HEK293 (cell line): ENCODE measurements around the gene EPHB3.

Experiments
- CTCF ChIA-PET: fragments of 350-600 bp; formaldehyde crosslinking; extraction: SDS; loops from one replicate; lab custom pipeline; 2021; ENCODE audit warnings: antibody characterized with exemption; lab: Yijun Ruan, JAX
- POLR2A ChIA-PET: fragments of 300-600 bp; formaldehyde crosslinking; extraction: SDS; loops from one replicate; lab custom pipeline; 2020; ENCODE audit warnings: antibody characterized with exemption, inconsistent platforms; lab: Yijun Ruan, JAX
- H3K27ac ChIP-seq: fragments of 200-500 bp; sonication (Bioruptor generic); 2 replicates; pipeline ENCODE4 v1.5.1; 2014; ENCODE audit warnings: low read depth, low read length, control low read depth, inconsistent platforms; ENCODE audit errors: extremely low read depth
- H3K36me3 ChIP-seq, 2 experiments: fragments of 200-500 bp in 1 of 2; sonication (Bioruptor generic) in 1 of 2; 1 replicate in 1 of 2; 2 replicates in 1 of 2; pipeline ENCODE4 v1.5.1; 2014 to 2017; ENCODE audit warnings: inconsistent platforms in 2 of 2, low read length in 2 of 2; ENCODE audit not compliant: control insufficient read depth in 2 of 2, insufficient read depth in 1 of 2
- H3K4me1 ChIP-seq: fragments of 200-500 bp; sonication (Bioruptor generic); 2 replicates; pipeline ENCODE4 v1.5.1; 2014; ENCODE audit warnings: mild to moderate bottlenecking, low read length, inconsistent platforms; ENCODE audit not compliant: control insufficient read depth, insufficient read depth
- H3K4me3 ChIP-seq: 2 replicates; pipeline ENCODE4 v1.5.1; 2011; ENCODE audit warnings: low read depth, mild to moderate bottlenecking, control low read depth, low read length, moderate library complexity
- H3K9me3 ChIP-seq: fragments of 200-500 bp; sonication (Bioruptor generic); 2 replicates; pipeline ENCODE4 v1.5.1; 2014; ENCODE audit warnings: low read depth, low read length, inconsistent platforms; ENCODE audit not compliant: control insufficient read depth, insufficient read depth
- EGR2 ChIP-seq: fragments of 450-650 bp; formaldehyde crosslinking; IDR thresholded peaks from 2 replicates; pipeline ENCODE4 v1.5.1; 2016; ENCODE audit warnings: low read depth, missing biosample characterization, missing genetic modification characterization
- HOXD13 ChIP-seq: sonication (generic); formaldehyde crosslinking; IDR thresholded peaks from 2 replicates; pipeline ENCODE4 v1.8.0; 2022; ENCODE audit warnings: missing genetic modification reagents, borderline replicate concordance
- WT1 ChIP-seq: fragments of 450-650 bp; formaldehyde crosslinking; IDR thresholded peaks from 2 replicates; pipeline ENCODE4 v1.5.1; 2016; ENCODE audit warnings: missing biosample characterization, missing genetic modification characterization
- ZFP3 ChIP-seq: fragments of 450-650 bp; formaldehyde crosslinking; IDR thresholded peaks from 2 replicates; pipeline ENCODE4 v1.5.1; 2016; ENCODE audit warnings: low read depth, missing biosample characterization, missing genetic modification characterization
- ZFP69B ChIP-seq: fragments of 450-650 bp; formaldehyde crosslinking; IDR thresholded peaks from 2 replicates; pipeline ENCODE4 v1.5.1; 2016; ENCODE audit warnings: missing biosample characterization, missing genetic modification characterization
- ZNF16 ChIP-seq: fragments of 450-650 bp; formaldehyde crosslinking; IDR thresholded peaks from 2 replicates; pipeline ENCODE4 v1.5.1; 2016; ENCODE audit warnings: low read depth, missing biosample characterization, missing genetic modification characterization
- ZNF24 ChIP-seq: fragments of 450-650 bp; formaldehyde crosslinking; IDR thresholded peaks from 2 replicates; pipeline ENCODE4 v1.5.1; 2016; ENCODE audit warnings: missing biosample characterization, missing genetic modification characterization
- ZNF416 ChIP-seq: fragments of 450-650 bp; formaldehyde crosslinking; IDR thresholded peaks from 2 replicates; pipeline ENCODE4 v1.5.1; 2016; ENCODE audit warnings: missing biosample characterization, missing genetic modification characterization
- ZNF645 ChIP-seq: fragments of 450-650 bp; formaldehyde crosslinking; IDR thresholded peaks from 2 replicates; pipeline ENCODE4; 2016; ENCODE audit warnings: missing biosample characterization, missing genetic modification characterization
- ZNF654 ChIP-seq: fragments of 450-650 bp; formaldehyde crosslinking; IDR thresholded peaks from 2 replicates; pipeline ENCODE4 v1.5.1; 2016; ENCODE audit warnings: low read depth, missing biosample characterization, missing genetic modification characterization
- ZNF701 ChIP-seq: fragments of 450-650 bp; formaldehyde crosslinking; IDR thresholded peaks from 2 replicates; pipeline ENCODE4 v1.5.1; 2016; ENCODE audit warnings: missing biosample characterization, missing genetic modification characterization
- ZNF747 ChIP-seq: fragments of 450-650 bp; formaldehyde crosslinking; IDR thresholded peaks from 2 replicates; pipeline ENCODE4 v1.5.1; 2016; ENCODE audit warnings: missing biosample characterization, missing genetic modification characterization
- TF ChIP-seq, protein P1 (sequence below): fragments of 450-650 bp; formaldehyde crosslinking; IDR thresholded peaks from 2 replicates; pipeline ENCODE4 v1.5.1; 2016; ENCODE audit warnings: missing biosample characterization, missing genetic modification characterization, borderline replicate concordance
- TF ChIP-seq, protein P2 (sequence below): fragments of 450-650 bp; formaldehyde crosslinking; conservative IDR thresholded peaks from 2 replicates; pipeline ENCODE4 v1.5.1; 2016; ENCODE audit warnings: low read depth, missing biosample characterization, missing genetic modification characterization
- TF ChIP-seq, protein P3 (sequence below): fragments of 450-650 bp; formaldehyde crosslinking; IDR thresholded peaks from 2 replicates; pipeline ENCODE4 v1.5.1; 2016; ENCODE audit warnings: missing biosample characterization, missing genetic modification characterization, borderline replicate concordance

The EPHB3 gene

DNA sequence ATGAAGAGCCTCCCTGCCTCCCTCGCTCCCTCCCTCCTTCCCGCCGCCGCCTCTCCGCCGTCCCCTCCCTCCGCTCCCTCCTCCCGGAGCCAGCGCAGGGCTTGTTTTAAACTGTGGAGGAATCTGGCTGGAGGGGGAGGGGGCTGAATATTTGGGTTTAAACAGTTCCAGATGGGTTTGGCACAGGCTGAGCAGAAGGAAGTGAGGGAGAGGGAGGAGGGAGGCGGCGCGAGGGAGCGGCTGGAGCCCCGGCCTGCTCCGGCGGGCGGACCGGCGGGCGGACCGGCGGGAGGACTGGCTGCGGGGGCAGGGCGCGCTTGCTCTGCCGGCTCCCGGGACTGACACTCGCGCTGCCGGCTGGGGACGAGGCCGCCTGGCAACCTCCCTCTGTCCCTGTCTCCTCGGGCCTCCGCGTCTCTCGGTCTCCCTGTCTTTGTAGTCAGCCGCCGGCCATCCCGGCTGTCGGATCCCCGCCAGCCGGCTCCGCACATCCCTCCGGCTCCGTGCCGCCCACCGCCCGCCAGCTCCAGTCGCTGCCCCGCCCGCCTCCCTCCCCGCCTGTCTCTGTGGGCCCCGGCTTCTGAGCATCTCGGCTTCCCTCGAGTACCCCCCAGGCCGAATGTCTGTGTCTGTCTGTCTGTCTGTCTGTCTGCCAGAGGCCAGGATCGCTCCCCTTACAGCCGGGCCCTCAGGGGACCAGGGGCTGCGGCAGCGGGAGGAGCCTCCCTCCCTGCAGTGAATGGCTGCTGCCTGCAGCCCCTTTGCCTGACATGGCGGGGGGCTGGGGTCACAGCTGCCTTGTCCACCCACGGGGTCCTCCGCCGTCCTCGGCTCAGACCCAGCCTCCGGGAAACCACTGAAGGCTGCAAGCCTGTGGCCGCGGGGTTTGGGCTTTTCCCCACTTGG is 7.6 kb downstream of the EPHB3 start (continued):
- TF ChIP-seq EGR2 (tag by site-specific recombination): peak; percentile 14; the same call in 1 of the 2 replicates
- TF ChIP-seq ZNF16: no peak
- TF ChIP-seq WT1 (tag by site-specific recombination): no peak
- TF ChIP-seq, protein P1, sequence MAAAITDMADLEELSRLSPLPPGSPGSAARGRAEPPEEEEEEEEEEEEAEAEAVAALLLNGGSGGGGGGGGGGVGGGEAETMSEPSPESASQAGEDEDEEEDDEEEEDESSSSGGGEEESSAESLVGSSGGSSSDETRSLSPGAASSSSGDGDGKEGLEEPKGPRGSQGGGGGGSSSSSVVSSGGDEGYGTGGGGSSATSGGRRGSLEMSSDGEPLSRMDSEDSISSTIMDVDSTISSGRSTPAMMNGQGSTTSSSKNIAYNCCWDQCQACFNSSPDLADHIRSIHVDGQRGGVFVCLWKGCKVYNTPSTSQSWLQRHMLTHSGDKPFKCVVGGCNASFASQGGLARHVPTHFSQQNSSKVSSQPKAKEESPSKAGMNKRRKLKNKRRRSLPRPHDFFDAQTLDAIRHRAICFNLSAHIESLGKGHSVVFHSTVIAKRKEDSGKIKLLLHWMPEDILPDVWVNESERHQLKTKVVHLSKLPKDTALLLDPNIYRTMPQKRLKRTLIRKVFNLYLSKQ (tag by site-specific recombination): no peak
- TF ChIP-seq ZNF654 (tag by site-specific recombination): no peak
- peak; percentile 75; the same call in 1 of the 2 replicates for TF ChIP-seq ZFP69B
- TF ChIP-seq, all 188 proteins: peak for 22

- POLR2A ChIA-PET: no interaction called here
- H3K27ac ChIP-seq: no peak overlapping the region
- TF ChIP-seq ZNF701 (tag by site-specific recombination): no peak
- no peak for TF ChIP-seq ZNF747 (tag by site-specific recombination)
- no peak for TF ChIP-seq ZNF24 (tag by site-specific recombination)
- no peak for TF ChIP-seq ZNF645 (tag by site-specific recombination)
- no peak for TF ChIP-seq ZFP3 (tag by site-specific recombination)
- TF ChIP-seq, protein P2, sequence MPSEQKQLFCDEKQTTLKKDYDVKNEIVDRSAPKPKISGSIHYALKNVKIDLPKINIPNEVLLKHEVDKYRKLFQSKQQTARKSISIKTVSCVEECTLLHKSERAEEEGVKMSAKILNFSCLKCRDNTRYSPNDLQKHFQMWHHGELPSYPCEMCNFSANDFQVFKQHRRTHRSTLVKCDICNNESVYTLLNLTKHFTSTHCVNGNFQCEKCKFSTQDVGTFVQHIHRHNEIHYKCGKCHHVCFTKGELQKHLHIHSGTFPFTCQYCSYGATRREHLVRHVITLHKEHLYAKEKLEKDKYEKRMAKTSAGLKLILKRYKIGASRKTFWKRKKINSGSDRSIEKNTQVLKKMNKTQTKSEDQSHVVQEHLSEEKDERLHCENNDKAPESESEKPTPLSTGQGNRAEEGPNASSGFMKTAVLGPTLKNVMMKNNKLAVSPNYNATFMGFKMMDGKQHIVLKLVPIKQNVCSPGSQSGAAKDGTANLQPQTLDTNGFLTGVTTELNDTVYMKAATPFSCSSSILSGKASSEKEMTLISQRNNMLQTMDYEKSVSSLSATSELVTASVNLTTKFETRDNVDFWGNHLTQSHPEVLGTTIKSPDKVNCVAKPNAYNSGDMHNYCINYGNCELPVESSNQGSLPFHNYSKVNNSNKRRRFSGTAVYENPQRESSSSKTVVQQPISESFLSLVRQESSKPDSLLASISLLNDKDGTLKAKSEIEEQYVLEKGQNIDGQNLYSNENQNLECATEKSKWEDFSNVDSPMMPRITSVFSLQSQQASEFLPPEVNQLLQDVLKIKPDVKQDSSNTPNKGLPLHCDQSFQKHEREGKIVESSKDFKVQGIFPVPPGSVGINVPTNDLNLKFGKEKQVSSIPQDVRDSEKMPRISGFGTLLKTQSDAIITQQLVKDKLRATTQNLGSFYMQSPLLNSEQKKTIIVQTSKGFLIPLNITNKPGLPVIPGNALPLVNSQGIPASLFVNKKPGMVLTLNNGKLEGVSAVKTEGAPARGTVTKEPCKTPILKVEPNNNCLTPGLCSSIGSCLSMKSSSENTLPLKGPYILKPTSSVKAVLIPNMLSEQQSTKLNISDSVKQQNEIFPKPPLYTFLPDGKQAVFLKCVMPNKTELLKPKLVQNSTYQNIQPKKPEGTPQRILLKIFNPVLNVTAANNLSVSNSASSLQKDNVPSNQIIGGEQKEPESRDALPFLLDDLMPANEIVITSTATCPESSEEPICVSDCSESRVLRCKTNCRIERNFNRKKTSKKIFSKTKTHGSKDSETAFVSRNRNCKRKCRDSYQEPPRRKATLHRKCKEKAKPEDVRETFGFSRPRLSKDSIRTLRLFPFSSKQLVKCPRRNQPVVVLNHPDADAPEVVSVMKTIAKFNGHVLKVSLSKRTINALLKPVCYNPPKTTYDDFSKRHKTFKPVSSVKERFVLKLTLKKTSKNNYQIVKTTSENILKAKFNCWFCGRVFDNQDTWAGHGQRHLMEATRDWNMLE (tag by site-specific recombination): no peak
- TF ChIP-seq ZNF416 (tag by site-specific recombination): no peak
- TF ChIP-seq, all 188 proteins: peak for 0
- Histone ChIP-seq H3K4me1 (peaks cover 3% of the 10 kb centered on the region; the same call in 1 of the 2 replicates), H3K9me3 (no peaks in the 10 kb centered on the region), H3K36me3 (peaks cover 0 to 19% of the 10 kb centered on the region in 2 experiments; a peak in 1 of 3 replicates), H3K4me3 (no peak overlapping the region)
- CTCF ChIA-PET: interaction anchor here (0.6 to 1.0 kb wide), 2 partner anchors 9 to 12 kb away, joined by 3 to 8 read pairs; partner anchors contain the start of gene EPHB3
These were observed 8.4 kb downstream of the EPHB3 start for GRCh38 chr3:184570035-184570434.

GRCh38 chr3:184570489-184570888 is 8.9 kb downstream of the EPHB3 start:
- TF ChIP-seq HOXD13 (CRISPR knock-in tag): no peak
- no peak for TF ChIP-seq EGR2 (tag by site-specific recombination)
- TF ChIP-seq, protein P3, sequence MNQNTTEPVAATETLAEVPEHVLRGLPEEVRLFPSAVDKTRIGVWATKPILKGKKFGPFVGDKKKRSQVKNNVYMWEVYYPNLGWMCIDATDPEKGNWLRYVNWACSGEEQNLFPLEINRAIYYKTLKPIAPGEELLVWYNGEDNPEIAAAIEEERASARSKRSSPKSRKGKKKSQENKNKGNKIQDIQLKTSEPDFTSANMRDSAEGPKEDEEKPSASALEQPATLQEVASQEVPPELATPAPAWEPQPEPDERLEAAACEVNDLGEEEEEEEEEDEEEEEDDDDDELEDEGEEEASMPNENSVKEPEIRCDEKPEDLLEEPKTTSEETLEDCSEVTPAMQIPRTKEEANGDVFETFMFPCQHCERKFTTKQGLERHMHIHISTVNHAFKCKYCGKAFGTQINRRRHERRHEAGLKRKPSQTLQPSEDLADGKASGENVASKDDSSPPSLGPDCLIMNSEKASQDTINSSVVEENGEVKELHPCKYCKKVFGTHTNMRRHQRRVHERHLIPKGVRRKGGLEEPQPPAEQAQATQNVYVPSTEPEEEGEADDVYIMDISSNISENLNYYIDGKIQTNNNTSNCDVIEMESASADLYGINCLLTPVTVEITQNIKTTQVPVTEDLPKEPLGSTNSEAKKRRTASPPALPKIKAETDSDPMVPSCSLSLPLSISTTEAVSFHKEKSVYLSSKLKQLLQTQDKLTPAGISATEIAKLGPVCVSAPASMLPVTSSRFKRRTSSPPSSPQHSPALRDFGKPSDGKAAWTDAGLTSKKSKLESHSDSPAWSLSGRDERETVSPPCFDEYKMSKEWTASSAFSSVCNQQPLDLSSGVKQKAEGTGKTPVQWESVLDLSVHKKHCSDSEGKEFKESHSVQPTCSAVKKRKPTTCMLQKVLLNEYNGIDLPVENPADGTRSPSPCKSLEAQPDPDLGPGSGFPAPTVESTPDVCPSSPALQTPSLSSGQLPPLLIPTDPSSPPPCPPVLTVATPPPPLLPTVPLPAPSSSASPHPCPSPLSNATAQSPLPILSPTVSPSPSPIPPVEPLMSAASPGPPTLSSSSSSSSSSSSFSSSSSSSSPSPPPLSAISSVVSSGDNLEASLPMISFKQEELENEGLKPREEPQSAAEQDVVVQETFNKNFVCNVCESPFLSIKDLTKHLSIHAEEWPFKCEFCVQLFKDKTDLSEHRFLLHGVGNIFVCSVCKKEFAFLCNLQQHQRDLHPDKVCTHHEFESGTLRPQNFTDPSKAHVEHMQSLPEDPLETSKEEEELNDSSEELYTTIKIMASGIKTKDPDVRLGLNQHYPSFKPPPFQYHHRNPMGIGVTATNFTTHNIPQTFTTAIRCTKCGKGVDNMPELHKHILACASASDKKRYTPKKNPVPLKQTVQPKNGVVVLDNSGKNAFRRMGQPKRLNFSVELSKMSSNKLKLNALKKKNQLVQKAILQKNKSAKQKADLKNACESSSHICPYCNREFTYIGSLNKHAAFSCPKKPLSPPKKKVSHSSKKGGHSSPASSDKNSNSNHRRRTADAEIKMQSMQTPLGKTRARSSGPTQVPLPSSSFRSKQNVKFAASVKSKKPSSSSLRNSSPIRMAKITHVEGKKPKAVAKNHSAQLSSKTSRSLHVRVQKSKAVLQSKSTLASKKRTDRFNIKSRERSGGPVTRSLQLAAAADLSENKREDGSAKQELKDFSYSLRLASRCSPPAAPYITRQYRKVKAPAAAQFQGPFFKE (tag by site-specific recombination): no peak
- TF ChIP-seq, all 188 proteins: peak for 0
- Histone ChIP-seq H3K9me3 (no peaks in the 10 kb centered on the region), H3K4me3 (no peak overlapping the region), H3K27ac (no peak overlapping the region), H3K4me1 (peaks cover under 1% of the 10 kb centered on the region; the same call in 1 of the 2 replicates), H3K36me3 (peaks cover 0 to 21% of the 10 kb centered on the region in 2 experiments; a peak in 1 of 3 replicates)
- ChIA-PET POLR2A (no interaction called here), CTCF (interaction anchor here (1.0 kb wide), 1 partner anchor 9 kb away, joined by 8 read pairs; the partner anchor contains the start of gene EPHB3)
